Measurements from ENCODE around the gene RANGAP1. TPM values are rescaled to one million over a fixed set of nuclear protein-coding genes. Genes with fewer than 3 reads are reported as not detected.

RANGAP1 gene
- total and polyA plus RNA-seq, 2 of the 13 experiments (the other 11 are each of a cell fraction or from before 2014, with no cell fraction given): 51.8 to 83.9 TPM

DNA sequence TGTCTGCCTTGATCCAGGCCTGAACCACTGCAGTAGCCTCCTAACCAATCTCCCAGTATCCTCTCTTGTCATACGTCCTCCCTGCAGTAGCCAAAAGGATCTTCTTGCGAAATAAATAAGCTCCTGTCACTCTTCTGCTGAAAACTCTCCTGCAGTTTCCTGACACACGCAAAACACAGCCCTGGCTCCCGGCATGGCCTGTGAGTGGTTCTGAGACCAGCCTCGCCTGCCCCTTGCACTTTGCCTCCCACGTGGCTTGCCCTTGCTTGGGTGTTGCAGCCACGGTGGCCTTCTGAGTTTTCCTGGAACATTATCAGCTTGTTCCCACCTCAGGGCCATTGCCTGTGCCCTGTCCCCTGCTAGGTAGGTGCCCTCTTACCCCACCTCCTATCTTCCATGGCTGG, 22.6 kb upstream of the RANGAP1 start (continued):
- TF ChIP-seq ZBTB40 (IDR thresholded peaks at IDR 0.05) (no peak), ZBTB40 (CRISPR knock-in tag; IDR thresholded peaks at IDR 0.05) (peak; percentile 51; the same call in 1 of the 2 replicates), KDM5B (CRISPR knock-in tag; IDR thresholded peaks at IDR 0.05; ENCODE audit: borderline replicate concordance) (peak; percentile 87; the same call in 1 of the 2 replicates), SOX5 (CRISPR knock-in tag; IDR thresholded peaks at IDR 0.05; ENCODE audit: borderline replicate concordance) (peak; percentile 57), MAX (IDR thresholded peaks at IDR 0.05) (peak; percentile 99), SOX6 (IDR thresholded peaks at IDR 0.05) (no peak), SOX6 (CRISPR knock-in tag; IDR thresholded peaks at IDR 0.05) (peak; percentile 66), ZBTB2 (CRISPR knock-in tag; IDR thresholded peaks at IDR 0.05; ENCODE audit: low read depth) (no peak), ARNT2 (CRISPR knock-in tag; IDR thresholded peaks at IDR 0.05; ENCODE audit: low read depth) (peak; percentile 58; the same call in 1 of the 2 replicates), RNF2 (conservative IDR thresholded peaks at IDR 0.05; ENCODE audit: low read depth) (peak; percentile 82), ZBTB38 (CRISPR knock-in tag; IDR thresholded peaks at IDR 0.05) (peak; percentile 62), JARID2 (CRISPR knock-in tag; IDR thresholded peaks at IDR 0.05; ENCODE audit: insufficient replicate concordance) (peak; percentile 22), SMYD3 (CRISPR knock-in tag; IDR thresholded peaks at IDR 0.05) (0 out of 2 replicates have a peak, but pooled peaks have one; percentile 61), MIXL1 (CRISPR knock-in tag; IDR thresholded peaks at IDR 0.05) (0 out of 2 replicates have a peak, but pooled peaks have one; percentile 59), ZNF644 (CRISPR knock-in tag; IDR thresholded peaks at IDR 0.05; ENCODE audit: low read depth) (peak; percentile 61; the same call in 1 of the 2 replicates), ZNF709 (CRISPR knock-in tag; IDR thresholded peaks at IDR 0.05) (peak; percentile 89), MEIS1 (CRISPR knock-in tag; IDR thresholded peaks at IDR 0.05; ENCODE audit: borderline replicate concordance) (0 out of 2 replicates have a peak, but pooled peaks have one; percentile 60), NBN (conservative IDR thresholded peaks at IDR 0.05) (no peak), ZNF143 (CRISPR knock-in tag; IDR thresholded peaks at IDR 0.05) (peak; percentile 74), KDM2A (CRISPR knock-in tag; IDR thresholded peaks at IDR 0.05; ENCODE audit: borderline replicate concordance, low read depth) (peak; percentile 55; the same call in 1 of the 2 replicates)
- TF ChIP-seq, protein P1, sequence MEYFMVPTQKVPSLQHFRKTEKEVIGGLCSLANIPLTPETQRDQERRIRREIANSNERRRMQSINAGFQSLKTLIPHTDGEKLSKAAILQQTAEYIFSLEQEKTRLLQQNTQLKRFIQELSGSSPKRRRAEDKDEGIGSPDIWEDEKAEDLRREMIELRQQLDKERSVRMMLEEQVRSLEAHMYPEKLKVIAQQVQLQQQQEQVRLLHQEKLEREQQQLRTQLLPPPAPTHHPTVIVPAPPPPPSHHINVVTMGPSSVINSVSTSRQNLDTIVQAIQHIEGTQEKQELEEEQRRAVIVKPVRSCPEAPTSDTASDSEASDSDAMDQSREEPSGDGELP (IDR thresholded peaks at IDR 0.05; ENCODE audit: borderline replicate concordance, low read depth): peak; percentile 31; the same call in 1 of the 2 replicates
